GM12801 (cell line): ENCODE results near the gene PIEZO2.

Experiments
- CTCF ChIP-seq: IDR thresholded peaks from one replicate; pipeline ENCODE4 v1.5.1; 2011; ENCODE audit warnings: control low read depth; ENCODE audit not compliant: insufficient read length; ENCODE audit errors: extremely low read depth

The PIEZO2 gene

GRCh38 chr18:11004294-11004693, 145.1 kb downstream of the PIEZO2 start:
- TF ChIP-seq CTCF, result no peak

GRCh38 chr18:11002796-11003195, 146.6 kb downstream of the PIEZO2 start:
- no peak for TF ChIP-seq CTCF

- no peak for TF ChIP-seq CTCF
Measured at GRCh38 chr18:11002277-11002676, 147.1 kb downstream of the PIEZO2 start.

- no peak for TF ChIP-seq CTCF
Measured at GRCh38 chr18:11000071-11000470, 149.3 kb downstream of the PIEZO2 start.

- no peak for TF ChIP-seq CTCF
Measured at GRCh38 chr18:10997885-10998284, 151.5 kb downstream of the PIEZO2 start.

- no peak for TF ChIP-seq CTCF
Measured at GRCh38 chr18:10995550-10995949, 153.8 kb downstream of the PIEZO2 start.

- TF ChIP-seq CTCF, result no peak
Measured at GRCh38 chr18:10989486-10989885, 159.9 kb downstream of the PIEZO2 start.

GRCh38 chr18:10985689-10986088, 163.7 kb downstream of the PIEZO2 start:
- no peak for TF ChIP-seq CTCF
